ENCODE measurements around the gene PKDREJ.

The PKDREJ gene

GRCh38 chr22:46234969-46235368, 28.2 kb downstream of the PKDREJ start:
- ChIA-PET CTCF (no interaction called here), POLR2A (no interaction called here)
- no peak for DNase-seq (ENCODE audit: extremely low spot score)
- TF ChIP-seq BHLHE40 (IDR thresholded peaks at IDR 0.05; ENCODE audit: borderline replicate concordance), result no peak
- no peak for TF ChIP-seq PKNOX1 (IDR thresholded peaks at IDR 0.05)
- no peak for TF ChIP-seq L3MBTL2 (conservative IDR thresholded peaks at IDR 0.05)
- no peak for TF ChIP-seq HDGF (IDR thresholded peaks at IDR 0.05; ENCODE audit: borderline replicate concordance)
- TF ChIP-seq FOXM1 (IDR thresholded peaks at IDR 0.05; ENCODE audit: borderline replicate concordance), result no peak
- TF ChIP-seq ARNT (IDR thresholded peaks at IDR 0.05), result no peak
- no peak for TF ChIP-seq NFRKB (IDR thresholded peaks at IDR 0.05)
- no peak for TF ChIP-seq ELF4 (IDR thresholded peaks at IDR 0.05)
- TF ChIP-seq CTBP1 (IDR thresholded peaks at IDR 0.05; ENCODE audit: borderline replicate concordance), result no peak
- TF ChIP-seq FOXK2 (IDR thresholded peaks at IDR 0.05), result no peak
- TF ChIP-seq ZNF384 (IDR thresholded peaks at IDR 0.05), result no peak
- TF ChIP-seq TARDBP (IDR thresholded peaks at IDR 0.05), result no peak
- TF ChIP-seq SUZ12 (IDR thresholded peaks at IDR 0.05), result no peak
- TF ChIP-seq FOXA1 (IDR thresholded peaks at IDR 0.05), result no peak
- no peak for TF ChIP-seq LEF1 (IDR thresholded peaks at IDR 0.05; ENCODE audit: borderline replicate concordance)
- TF ChIP-seq SP1 (IDR thresholded peaks at IDR 0.05), result no peak

GRCh38 chr22:46233231-46233630, 29.9 kb downstream of the PKDREJ start:
- no peak for DNase-seq (ENCODE audit: extremely low spot score)
- ChIA-PET POLR2A (interaction anchor here (0.8 kb wide), 1 partner anchor 17 kb away, joined by 4 read pairs; the partner anchor contains the start of gene CDPF1), CTCF (no interaction called here)
- TF ChIP-seq ELF4 (IDR thresholded peaks at IDR 0.05), result no peak
- no peak for TF ChIP-seq SP1 (IDR thresholded peaks at IDR 0.05)
- TF ChIP-seq FOXM1 (IDR thresholded peaks at IDR 0.05; ENCODE audit: borderline replicate concordance), result no peak
- TF ChIP-seq NFRKB (IDR thresholded peaks at IDR 0.05), result no peak
- TF ChIP-seq HDGF (IDR thresholded peaks at IDR 0.05; ENCODE audit: borderline replicate concordance), result no peak
- no peak for TF ChIP-seq LEF1 (IDR thresholded peaks at IDR 0.05; ENCODE audit: borderline replicate concordance)
- TF ChIP-seq TARDBP (IDR thresholded peaks at IDR 0.05), result no peak
- no peak for TF ChIP-seq FOXA1 (IDR thresholded peaks at IDR 0.05)
- no peak for TF ChIP-seq ARNT (IDR thresholded peaks at IDR 0.05)
- TF ChIP-seq ZNF384 (IDR thresholded peaks at IDR 0.05), result no peak
- TF ChIP-seq PKNOX1 (IDR thresholded peaks at IDR 0.05), result no peak
- no peak for TF ChIP-seq BHLHE40 (IDR thresholded peaks at IDR 0.05; ENCODE audit: borderline replicate concordance)
- no peak for TF ChIP-seq SUZ12 (IDR thresholded peaks at IDR 0.05)
- TF ChIP-seq L3MBTL2 (conservative IDR thresholded peaks at IDR 0.05), result no peak
- TF ChIP-seq FOXK2 (IDR thresholded peaks at IDR 0.05), result no peak
- TF ChIP-seq CTBP1 (IDR thresholded peaks at IDR 0.05; ENCODE audit: borderline replicate concordance), result no peak

GRCh38 chr22:46230262-46230901, 32.8 kb downstream of the PKDREJ start:
- ChIA-PET CTCF (no interaction called here), POLR2A (no interaction called here)
- DNase-seq (ENCODE audit: extremely low spot score), result no peak
- TF ChIP-seq FOXM1 (IDR thresholded peaks at IDR 0.05; ENCODE audit: borderline replicate concordance), result no peak
- TF ChIP-seq HDGF (IDR thresholded peaks at IDR 0.05; ENCODE audit: borderline replicate concordance), result no peak
- no peak for TF ChIP-seq SP1 (IDR thresholded peaks at IDR 0.05)
- TF ChIP-seq ARNT (IDR thresholded peaks at IDR 0.05), result no peak
- no peak for TF ChIP-seq SUZ12 (IDR thresholded peaks at IDR 0.05)
- TF ChIP-seq L3MBTL2 (conservative IDR thresholded peaks at IDR 0.05), result no peak
- no peak for TF ChIP-seq ELF4 (IDR thresholded peaks at IDR 0.05)
- TF ChIP-seq TARDBP (IDR thresholded peaks at IDR 0.05), result no peak
- no peak for TF ChIP-seq LEF1 (IDR thresholded peaks at IDR 0.05; ENCODE audit: borderline replicate concordance)
- no peak for TF ChIP-seq NFRKB (IDR thresholded peaks at IDR 0.05)
- no peak for TF ChIP-seq ZNF384 (IDR thresholded peaks at IDR 0.05)

- TF ChIP-seq CTBP1 (IDR thresholded peaks at IDR 0.05; ENCODE audit: borderline replicate concordance), result no peak
- TF ChIP-seq FOXA1 (IDR thresholded peaks at IDR 0.05), result no peak
- no peak for TF ChIP-seq TARDBP (IDR thresholded peaks at IDR 0.05)
- no peak for TF ChIP-seq PKNOX1 (IDR thresholded peaks at IDR 0.05)
- TF ChIP-seq SUZ12 (IDR thresholded peaks at IDR 0.05), result no peak
- no peak for TF ChIP-seq ELF4 (IDR thresholded peaks at IDR 0.05)
- no peak for TF ChIP-seq FOXK2 (IDR thresholded peaks at IDR 0.05)
- no peak for TF ChIP-seq ZNF384 (IDR thresholded peaks at IDR 0.05)
- TF ChIP-seq HDGF (IDR thresholded peaks at IDR 0.05; ENCODE audit: borderline replicate concordance), result no peak
- TF ChIP-seq FOXM1 (IDR thresholded peaks at IDR 0.05; ENCODE audit: borderline replicate concordance), result no peak
- no peak for TF ChIP-seq L3MBTL2 (conservative IDR thresholded peaks at IDR 0.05)
- TF ChIP-seq BHLHE40 (IDR thresholded peaks at IDR 0.05; ENCODE audit: borderline replicate concordance), result no peak
- no peak for TF ChIP-seq SP1 (IDR thresholded peaks at IDR 0.05)
- TF ChIP-seq NFRKB (IDR thresholded peaks at IDR 0.05), result no peak
- TF ChIP-seq LEF1 (IDR thresholded peaks at IDR 0.05; ENCODE audit: borderline replicate concordance), result no peak
- ChIA-PET CTCF (no interaction called here), POLR2A (no interaction called here)
- DNase-seq (ENCODE audit: extremely low spot score), result no peak
Measured at GRCh38 chr22:46229701-46230100, 33.4 kb downstream of the PKDREJ start.

GRCh38 chr22:46226577-46226976, 36.6 kb downstream of the PKDREJ start:
- DNase-seq (ENCODE audit: extremely low spot score), result no peak
- CTCF ChIA-PET, result no interaction called here
- TF ChIP-seq FOXA1 (IDR thresholded peaks at IDR 0.05), result no peak
- TF ChIP-seq SP1 (IDR thresholded peaks at IDR 0.05), result no peak
- TF ChIP-seq ARNT (IDR thresholded peaks at IDR 0.05), result no peak
- no peak for TF ChIP-seq TARDBP (IDR thresholded peaks at IDR 0.05)
- TF ChIP-seq ZNF384 (IDR thresholded peaks at IDR 0.05), result no peak
- POLR2A ChIA-PET, result no interaction called here

GRCh38 chr22:46225631-46226030, 37.5 kb downstream of the PKDREJ start:
- DNase-seq (ENCODE audit: extremely low spot score), result no peak
- POLR2A ChIA-PET, result no interaction called here
- TF ChIP-seq LEF1 (IDR thresholded peaks at IDR 0.05; ENCODE audit: borderline replicate concordance), result no peak
- CTCF ChIA-PET, result no interaction called here

Measured in HEK293T (cell line).